Measurements from ENCODE around the gene CTAGE4. TPM values are rescaled to one million over a fixed set of nuclear protein-coding genes. Genes with fewer than 3 reads are reported as not detected.
"Not testable (repeated sequence)": the region's sequence is repeated elsewhere in the genome, so short reads cannot be mapped to it uniquely, and the experiment has no call there.

CTAGE4 gene
- total RNA-seq, 6 experiments from 2014 or later, result not detected

- Mint-ChIP-seq H3K4me3 (no peak overlapping the region), H3K36me3 (ENCODE audit: low read depth) (no peaks in the 10 kb centered on the region)
Observed at GRCh38 chr7:144148224-144148827, 34.9 kb upstream of the CTAGE4 start.

GRCh38 chr7:144158861-144159260 is 24.4 kb upstream of the CTAGE4 start:
- no peak overlapping the region for H3K27ac Mint-ChIP-seq
- no peak overlapping the region for H3K4me3 Mint-ChIP-seq
- H3K27me3 Mint-ChIP-seq (ENCODE audit: insufficient read depth), result no peaks in the 10 kb centered on the region
- no peak for DNase-seq
- no peaks in the 10 kb centered on the region for H3K36me3 Mint-ChIP-seq (ENCODE audit: low read depth)
- H3K4me1 Mint-ChIP-seq (ENCODE audit: low read depth), result no peaks in the 10 kb centered on the region
- H3K9me3 Mint-ChIP-seq, result peaks cover 31% of the 10 kb centered on the region
- TF ChIP-seq CTCF (IDR thresholded peaks at IDR 0.05), result no peak

More at GRCh38 chr7:144148224-144148827, 34.9 kb upstream of the CTAGE4 start:
- no peak for DNase-seq
- Mint-ChIP-seq H3K9me3 (peaks cover 24% of the 10 kb centered on the region), H3K27ac (no peak overlapping the region), H3K27me3 (ENCODE audit: insufficient read depth) (no peaks in the 10 kb centered on the region), H3K4me1 (ENCODE audit: low read depth) (no peaks in the 10 kb centered on the region)
- TF ChIP-seq CTCF (IDR thresholded peaks at IDR 0.05), result no peak

- Mint-ChIP-seq H3K4me3 (no peak overlapping the region), H3K4me1 (ENCODE audit: low read depth) (no peaks in the 10 kb centered on the region), H3K36me3 (ENCODE audit: low read depth) (no peaks in the 10 kb centered on the region), H3K27me3 (ENCODE audit: insufficient read depth) (no peaks in the 10 kb centered on the region), H3K27ac (no peak overlapping the region), H3K9me3 (peaks cover 22% of the 10 kb centered on the region)
- DNase-seq, result no peak
- no peak for TF ChIP-seq CTCF (IDR thresholded peaks at IDR 0.05)
Observed at GRCh38 chr7:144164784-144165183, 18.5 kb upstream of the CTAGE4 start.

- H3K27ac Mint-ChIP-seq; H3K36me3 Mint-ChIP-seq (ENCODE audit: low read depth); H3K27me3 Mint-ChIP-seq (ENCODE audit: insufficient read depth); H3K4me1 Mint-ChIP-seq (ENCODE audit: low read depth); DNase-seq; H3K4me3 Mint-ChIP-seq: not testable (repeated sequence)
- peaks cover 39% of the 10 kb centered on the region for H3K9me3 Mint-ChIP-seq
Observed at GRCh38 chr7:144171594-144172350, 11.5 kb upstream of the CTAGE4 start.

GRCh38 chr7:144174613-144175012 is 8.7 kb upstream of the CTAGE4 start:
- Mint-ChIP-seq H3K4me3 (no peak overlapping the region), H3K36me3 (ENCODE audit: low read depth) (no peaks in the 10 kb centered on the region), H3K9me3 (peaks cover 46% of the 10 kb centered on the region), H3K4me1 (ENCODE audit: low read depth) (no peaks in the 10 kb centered on the region), H3K27ac (no peak overlapping the region), H3K27me3 (ENCODE audit: insufficient read depth) (no peaks in the 10 kb centered on the region; the same call in 1 of the 2 replicates)
- no peak for DNase-seq
- no peak for TF ChIP-seq CTCF (IDR thresholded peaks at IDR 0.05)

- not testable (repeated sequence) for DNase-seq
Observed at GRCh38 chr7:144178380-144179164, 4.7 kb upstream of the CTAGE4 start.

GRCh38 chr7:144179165-144179479 is 4.1 kb upstream of the CTAGE4 start:
- H3K27ac Mint-ChIP-seq; H3K27me3 Mint-ChIP-seq (ENCODE audit: insufficient read depth); H3K4me3 Mint-ChIP-seq; H3K36me3 Mint-ChIP-seq (ENCODE audit: low read depth); H3K4me1 Mint-ChIP-seq (ENCODE audit: low read depth); DNase-seq: not testable (repeated sequence)
- peaks cover 20% of the 10 kb centered on the region for H3K9me3 Mint-ChIP-seq

More at GRCh38 chr7:144178380-144179164, 4.7 kb upstream of the CTAGE4 start:
- not testable (repeated sequence) for H3K27me3 Mint-ChIP-seq (ENCODE audit: insufficient read depth); H3K4me1 Mint-ChIP-seq (ENCODE audit: low read depth); H3K4me3 Mint-ChIP-seq; H3K27ac Mint-ChIP-seq; H3K36me3 Mint-ChIP-seq (ENCODE audit: low read depth)
- H3K9me3 Mint-ChIP-seq, result peaks cover 22% of the 10 kb centered on the region

GRCh38 chr7:144187848-144188247 is 4.6 kb downstream of the CTAGE4 start:
- not testable (repeated sequence) for H3K36me3 Mint-ChIP-seq (ENCODE audit: low read depth); H3K27ac Mint-ChIP-seq; H3K27me3 Mint-ChIP-seq (ENCODE audit: insufficient read depth); H3K4me3 Mint-ChIP-seq; H3K4me1 Mint-ChIP-seq (ENCODE audit: low read depth); H3K9me3 Mint-ChIP-seq; DNase-seq

- H3K27me3 Mint-ChIP-seq (ENCODE audit: insufficient read depth); H3K4me1 Mint-ChIP-seq (ENCODE audit: low read depth); DNase-seq; H3K4me3 Mint-ChIP-seq; H3K27ac Mint-ChIP-seq; H3K9me3 Mint-ChIP-seq; H3K36me3 Mint-ChIP-seq (ENCODE audit: low read depth): not testable (repeated sequence)
Observed at GRCh38 chr7:144188578-144189171, 5.4 kb downstream of the CTAGE4 start.
